ENCODE measurements around the gene KLK13. TPM values are rescaled to one million over a fixed set of nuclear protein-coding genes. Genes with fewer than 3 reads are reported as not detected.

Gene KLK13
- total RNA-seq, 4 donors from 2014 or later: 0.63 TPM; not detected in 3

DNA sequence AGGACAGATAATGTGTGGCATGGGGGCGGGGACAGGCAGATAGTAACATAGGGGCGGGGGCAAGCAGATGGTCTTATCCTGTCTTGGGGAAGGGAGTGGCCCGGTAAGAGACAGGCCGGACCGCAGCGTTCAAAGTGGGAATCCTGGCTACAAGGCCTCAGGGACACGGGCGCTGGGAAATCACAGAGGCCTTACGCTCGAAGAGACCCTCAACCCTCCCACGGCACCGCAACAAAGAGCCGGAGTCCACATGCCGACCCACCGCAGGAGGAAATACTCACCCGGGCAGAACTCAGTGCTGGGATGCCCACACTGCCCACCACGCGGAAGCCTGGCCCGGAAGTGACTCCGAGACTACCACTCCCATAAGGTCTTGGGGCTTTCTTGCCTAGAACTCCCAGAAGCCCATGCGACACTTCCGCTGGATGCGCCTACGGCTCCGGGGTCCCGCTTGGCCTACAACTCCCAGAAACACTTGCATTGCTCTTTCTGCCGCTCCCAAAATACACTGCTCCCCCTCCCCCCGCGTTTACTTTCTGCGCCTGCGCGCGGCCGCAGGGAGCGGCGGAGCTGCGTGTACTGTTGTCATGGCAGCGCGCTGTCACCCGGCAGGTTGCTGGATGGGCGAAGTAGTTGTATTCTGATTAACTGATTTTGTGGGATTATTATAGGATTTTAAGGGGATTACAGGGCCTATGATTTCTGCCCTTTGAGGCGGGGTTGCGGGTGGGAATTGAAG is 43.3 kb upstream of the KLK13 start, which contains the start of gene CTU1:
Gene CTU1 (minus strand): TSS at position 344 of the 739 bp plus-strand sequence. CDS start 3,840 bp downstream, outside the sequence.
- H3K4me1 ChIP-seq: peaks cover 0 to 32% (median 8%) of the 10 kb centered on the region in 4 donors
- H3K9me3 ChIP-seq: no peaks in the 10 kb centered on the region
- H3K36me3 ChIP-seq: peaks cover 0 to 29% (median 0%) of the 10 kb centered on the region in 3 donors
- DNase-seq (ENCODE audit: low spot score in 2 of 2): peak; percentile 92 to 97
- TF ChIP-seq EP300 (IDR thresholded peaks at IDR 0.05) (peak; percentile 87 to 97), POLR2A (IDR thresholded peaks at IDR 0.05) (peak in 1 of 2 donors; percentile 41), CTCF (IDR thresholded peaks at IDR 0.05) (peak in 2 of 5 experiments; percentile 37 to 60)
- no peaks in the 10 kb centered on the region for H3K27me3 ChIP-seq
- WGBS, 2 donors: 0% methylated on average over 41 to 43 of the region's 43 CpGs
- peak within 1 kb of the TSS; percentile 66 to 97 (median 70) for H3K4me3 ChIP-seq
- peak within 1 kb of the TSS; percentile 56 to 88 (median 76) for H3K27ac ChIP-seq

DNA sequence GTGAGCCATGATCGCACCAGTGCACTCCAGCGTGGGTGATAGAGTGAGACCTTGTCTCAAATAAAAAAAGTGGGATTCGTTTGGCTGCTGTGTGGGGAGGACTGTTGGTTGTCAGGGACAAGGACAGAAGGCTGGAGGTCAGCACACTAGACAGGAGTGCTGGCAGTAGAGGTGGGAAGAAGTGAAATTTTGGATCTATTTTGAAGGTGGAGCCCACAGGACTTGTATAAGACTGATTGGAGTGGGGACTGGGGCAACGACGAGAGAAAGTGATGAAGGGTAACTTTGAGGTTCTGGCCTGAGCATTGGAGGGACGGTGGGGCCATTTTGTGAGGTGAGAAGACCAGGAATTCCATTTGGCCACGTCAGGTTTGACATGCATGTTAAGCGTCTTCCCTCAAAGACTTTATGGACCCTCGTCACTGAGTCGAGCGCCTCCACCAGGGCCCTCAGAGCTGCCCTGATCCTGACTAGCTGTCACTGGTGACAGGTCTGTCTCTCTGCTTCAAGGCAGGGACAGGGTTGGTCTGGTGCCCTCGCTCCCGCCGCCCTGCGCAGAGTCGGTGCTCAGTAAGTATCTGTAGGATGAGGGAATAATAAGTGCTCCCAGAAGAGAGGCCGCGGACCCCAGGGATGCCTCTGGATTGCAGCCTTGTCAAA is 42.6 kb upstream of the KLK13 start:
- peak overlapping the region; percentile 66 to 97 (median 70) for H3K4me3 ChIP-seq
- 15 to 25% methylated on average over 18 of the region's 18 CpGs for WGBS, 2 donors
- peak in 1 of 2 donors; percentile 8 for DNase-seq (ENCODE audit: low spot score in 2 of 2)
- no peaks in the 10 kb centered on the region for H3K9me3 ChIP-seq
- peaks cover 0 to 35% (median 5%) of the 10 kb centered on the region in 3 donors for H3K36me3 ChIP-seq
- TF ChIP-seq POLR2A (IDR thresholded peaks at IDR 0.05) (no peak), CTCF (IDR thresholded peaks at IDR 0.05) (no peak), EP300 (IDR thresholded peaks at IDR 0.05) (no peak)
- peak overlapping the region; percentile 41 to 82 (median 71) for H3K27ac ChIP-seq
- no peaks in the 10 kb centered on the region for H3K27me3 ChIP-seq
- H3K4me1 ChIP-seq: peaks cover 0 to 32% (median 8%) of the 10 kb centered on the region in 4 donors

DNA sequence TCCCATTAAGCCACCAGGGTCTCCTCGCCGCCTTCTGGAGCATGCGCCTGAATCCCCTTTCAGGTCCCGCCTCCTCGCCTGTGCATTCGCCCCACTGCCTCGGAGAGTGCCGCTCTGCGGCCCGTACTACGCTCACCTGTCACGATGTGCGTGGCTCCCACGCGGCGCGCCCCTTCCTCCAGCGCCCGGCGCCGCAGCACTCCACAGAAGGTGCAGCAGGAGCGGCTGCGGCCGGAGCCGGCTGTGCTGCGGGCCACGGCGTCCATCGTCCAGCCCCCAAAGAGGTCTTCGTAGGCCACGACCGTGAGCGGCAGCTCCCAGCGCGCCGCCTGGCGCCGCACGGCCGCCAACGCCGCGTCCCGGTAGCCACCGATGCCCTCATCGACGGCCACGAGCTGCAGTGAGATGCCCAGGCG is 39.0 kb upstream of the KLK13 start:
- Histone ChIP-seq H3K27me3 (no peaks in the 10 kb centered on the region), H3K27ac (no peak overlapping the region), H3K4me1 (peaks cover 0 to 31% (median 7%) of the 10 kb centered on the region in 4 donors), H3K4me3 (no peak overlapping the region), H3K36me3 (peaks cover 0 to 70% (median 6%) of the 10 kb centered on the region in 3 donors), H3K9me3 (no peaks in the 10 kb centered on the region)
- TF ChIP-seq POLR2A (IDR thresholded peaks at IDR 0.05) (no peak), CTCF (IDR thresholded peaks at IDR 0.05) (no peak), EP300 (IDR thresholded peaks at IDR 0.05) (no peak)
- DNase-seq (ENCODE audit: low spot score in 2 of 2): no peak
- WGBS, 2 donors: 71 to 72% methylated on average over 46 to 48 of the region's 49 CpGs

DNA sequence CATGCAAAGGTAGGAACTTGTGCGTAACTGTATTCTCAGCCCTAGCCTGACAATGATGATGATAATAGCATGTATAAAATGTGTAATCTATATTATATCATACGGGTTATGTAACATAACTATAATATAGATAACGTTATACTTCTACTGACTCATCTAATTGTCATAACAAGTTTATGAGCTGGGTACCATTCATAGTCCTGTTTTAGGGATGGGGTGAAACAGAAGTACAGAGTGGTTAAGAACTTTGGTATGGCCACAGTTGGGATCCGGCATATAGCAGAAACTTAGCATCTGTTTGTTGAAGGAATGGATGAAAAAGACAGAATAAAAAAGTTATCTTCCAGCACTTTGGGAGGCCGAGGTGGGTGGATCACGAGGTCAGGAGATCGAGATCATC is 38.1 kb upstream of the KLK13 start:
- Histone ChIP-seq H3K4me1 (peaks cover 0 to 30% (median 6%) of the 10 kb centered on the region in 4 donors), H3K36me3 (peaks cover 0 to 78% (median 6%) of the 10 kb centered on the region in 3 donors), H3K4me3 (no peak overlapping the region), H3K27ac (no peak overlapping the region), H3K9me3 (no peaks in the 10 kb centered on the region), H3K27me3 (no peaks in the 10 kb centered on the region)
- no peak for DNase-seq (ENCODE audit: low spot score in 2 of 2)
- no peak for TF ChIP-seq POLR2A (IDR thresholded peaks at IDR 0.05)
- no peak for TF ChIP-seq EP300 (IDR thresholded peaks at IDR 0.05)
- no peak for TF ChIP-seq CTCF (IDR thresholded peaks at IDR 0.05)
- 87 to 90% methylated on average over 7 of the region's 7 CpGs for WGBS, 2 donors

Measured in tibial nerve (tissue), 4 donors.